HG02852 (cell line): ENCODE results near the gene GATA6.

Source experiments
- ATAC-seq: cut with Tn5 transposase; IDR thresholded peaks from one replicate; pipeline ENCODE4 v1.9.1; 2021; ENCODE audit warnings: mild to moderate bottlenecking, moderate library complexity; ENCODE audit not compliant: unreplicated experiment

Gene GATA6

DNA sequence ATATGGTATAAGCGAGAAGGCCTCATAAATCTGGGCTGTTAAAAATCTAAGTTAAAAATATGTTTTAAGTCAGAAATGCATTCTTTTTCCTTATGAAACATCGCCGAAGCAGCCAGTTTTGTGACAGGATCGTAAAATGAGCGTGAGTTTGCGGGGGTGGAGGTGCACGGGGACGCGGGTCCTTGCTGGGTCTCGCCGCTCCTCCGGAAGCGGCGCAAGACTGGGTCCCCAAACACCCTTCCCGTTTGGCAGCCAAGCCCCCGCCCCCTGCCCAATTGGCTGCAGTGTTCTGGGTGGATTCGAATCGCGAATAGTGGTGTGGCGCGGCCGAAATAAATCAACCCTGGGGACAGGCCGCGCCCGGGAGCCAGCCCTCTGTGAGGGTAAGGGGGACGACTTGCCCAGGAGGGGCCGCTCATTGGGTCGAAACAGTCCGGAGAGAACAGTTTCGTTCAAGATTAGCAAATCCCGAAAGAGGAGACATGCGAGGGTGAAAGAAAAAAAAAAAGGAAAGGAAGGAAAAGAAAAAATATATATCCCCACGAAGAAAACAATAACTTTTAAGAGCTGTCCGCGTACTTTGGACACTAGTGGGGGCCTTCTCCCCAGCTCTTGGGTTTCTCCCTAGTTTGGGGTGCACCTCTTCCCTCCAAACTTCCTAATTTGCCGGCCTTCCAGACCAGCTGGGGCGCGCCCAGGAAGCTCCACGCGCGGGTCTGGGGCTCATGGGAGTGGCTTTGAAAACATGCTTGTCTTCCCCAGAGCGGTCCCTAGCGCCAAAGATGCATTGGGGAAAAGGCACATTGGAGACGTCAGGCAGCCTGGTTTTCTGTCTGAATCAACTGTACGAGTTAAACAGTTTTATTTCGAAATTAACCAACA, 3.1 kb upstream of the GATA6 start:
- ATAC-seq, result no peak

DNA sequence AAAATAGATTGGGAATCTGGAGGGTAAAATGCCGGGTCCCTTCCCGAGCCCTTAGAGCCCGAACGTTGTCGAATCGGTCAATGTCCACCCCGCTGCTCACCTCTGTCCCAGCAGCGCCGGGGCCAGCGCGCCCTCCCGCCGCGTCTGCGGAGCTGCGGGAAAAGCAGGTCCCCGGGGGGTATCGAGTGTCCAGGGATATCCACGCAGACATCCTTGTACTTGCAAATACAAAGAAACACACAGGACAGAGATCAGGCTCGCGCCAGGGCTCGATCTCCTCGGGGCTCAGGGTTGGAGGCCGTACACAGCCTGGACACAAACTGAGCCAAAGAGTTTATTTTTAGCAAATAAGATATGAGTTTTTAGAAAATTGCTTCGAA, 2.3 kb upstream of the GATA6 start:
- no peak for ATAC-seq

DNA sequence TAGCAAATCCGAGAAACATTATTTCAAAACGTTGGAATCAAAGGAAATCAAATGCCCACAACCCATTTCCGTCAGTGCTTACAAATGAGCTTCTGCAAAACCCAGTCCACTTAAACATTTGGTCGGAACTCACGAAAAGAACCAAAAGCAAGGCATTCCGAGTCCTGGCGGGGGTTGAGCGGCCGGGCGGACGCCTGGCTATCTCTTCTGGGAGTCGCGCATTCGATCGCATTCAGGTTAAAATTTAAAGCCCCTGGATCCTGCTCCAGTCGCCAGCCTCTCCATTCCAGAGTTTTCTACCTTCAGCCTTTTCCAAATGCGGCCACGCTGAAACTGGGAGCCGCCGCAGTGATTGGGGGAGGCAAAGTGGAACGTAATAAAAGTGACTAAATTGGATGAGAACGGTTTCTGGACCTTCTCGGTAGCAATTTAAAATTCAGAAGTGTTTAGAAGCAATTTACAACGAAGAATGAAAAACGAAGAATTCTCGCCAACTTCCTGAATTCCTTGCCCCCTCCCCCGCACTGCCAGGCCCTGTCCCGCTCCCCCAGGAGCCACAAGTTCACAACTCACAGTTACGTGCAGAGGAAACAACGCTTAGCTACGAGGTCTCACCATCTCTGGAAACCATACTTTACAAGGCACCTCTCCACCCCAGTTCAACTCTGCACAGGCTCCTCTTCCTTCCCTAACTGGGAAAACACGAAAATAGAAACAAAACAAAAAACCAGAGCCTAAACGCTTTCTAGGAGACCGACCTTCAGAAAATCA, 1.7 kb upstream of the GATA6 start:
- ATAC-seq, result no peak

DNA sequence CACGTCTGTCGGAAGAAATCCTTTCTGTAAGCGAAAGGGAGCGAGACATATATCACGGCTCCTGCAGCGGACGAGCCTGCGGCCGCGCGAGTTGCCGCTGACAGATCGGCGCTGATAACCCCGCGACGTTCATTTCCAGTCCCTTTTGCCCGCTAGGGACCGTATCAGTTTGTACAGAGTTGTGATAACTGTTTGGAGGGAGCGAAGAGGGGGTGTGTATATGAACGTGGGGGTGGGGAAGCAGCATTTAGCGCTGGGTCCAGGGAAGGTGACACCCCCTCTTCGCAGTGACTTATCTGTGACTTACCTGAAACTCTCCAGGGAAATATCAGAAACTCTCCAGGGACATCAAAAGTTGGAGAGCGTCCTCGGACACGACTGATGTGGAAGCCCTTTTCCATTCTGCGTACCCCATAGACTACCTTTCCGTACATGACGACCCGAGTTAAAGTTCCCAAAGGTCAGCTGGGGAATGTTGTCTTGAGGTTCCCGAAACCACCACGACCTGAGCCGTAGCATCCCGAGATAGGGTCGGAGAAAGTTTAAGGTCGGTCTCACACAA, 948 bp upstream of the GATA6 start:
- no peak for ATAC-seq

DNA sequence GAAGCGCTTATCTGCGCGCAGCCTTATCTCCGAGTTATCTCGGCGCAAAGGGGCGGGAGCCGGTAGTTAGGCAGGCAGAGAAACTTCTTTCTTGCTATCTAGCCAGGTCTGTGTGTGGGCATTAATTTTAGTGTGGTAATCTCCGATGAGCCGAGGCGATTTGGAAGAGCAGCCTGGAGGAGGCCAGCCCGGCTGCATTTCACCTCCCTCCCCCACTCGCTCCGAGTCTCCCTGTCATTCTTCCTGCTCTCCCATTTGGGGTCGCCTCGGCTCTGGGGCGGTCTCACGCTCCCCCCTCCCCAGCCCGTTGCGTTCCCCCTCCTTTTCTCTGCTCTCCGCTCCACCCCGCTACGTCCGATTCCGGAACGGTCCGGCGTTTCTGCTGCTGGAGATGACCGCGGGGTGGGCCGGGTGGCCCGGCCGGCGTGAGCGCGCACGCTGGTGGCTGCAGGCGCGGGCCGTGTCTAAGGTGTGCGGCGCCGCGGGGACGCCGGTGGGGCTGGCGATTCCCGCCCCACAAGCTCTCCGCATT, 566 bp downstream of the GATA6 start:
- no peak for ATAC-seq

DNA sequence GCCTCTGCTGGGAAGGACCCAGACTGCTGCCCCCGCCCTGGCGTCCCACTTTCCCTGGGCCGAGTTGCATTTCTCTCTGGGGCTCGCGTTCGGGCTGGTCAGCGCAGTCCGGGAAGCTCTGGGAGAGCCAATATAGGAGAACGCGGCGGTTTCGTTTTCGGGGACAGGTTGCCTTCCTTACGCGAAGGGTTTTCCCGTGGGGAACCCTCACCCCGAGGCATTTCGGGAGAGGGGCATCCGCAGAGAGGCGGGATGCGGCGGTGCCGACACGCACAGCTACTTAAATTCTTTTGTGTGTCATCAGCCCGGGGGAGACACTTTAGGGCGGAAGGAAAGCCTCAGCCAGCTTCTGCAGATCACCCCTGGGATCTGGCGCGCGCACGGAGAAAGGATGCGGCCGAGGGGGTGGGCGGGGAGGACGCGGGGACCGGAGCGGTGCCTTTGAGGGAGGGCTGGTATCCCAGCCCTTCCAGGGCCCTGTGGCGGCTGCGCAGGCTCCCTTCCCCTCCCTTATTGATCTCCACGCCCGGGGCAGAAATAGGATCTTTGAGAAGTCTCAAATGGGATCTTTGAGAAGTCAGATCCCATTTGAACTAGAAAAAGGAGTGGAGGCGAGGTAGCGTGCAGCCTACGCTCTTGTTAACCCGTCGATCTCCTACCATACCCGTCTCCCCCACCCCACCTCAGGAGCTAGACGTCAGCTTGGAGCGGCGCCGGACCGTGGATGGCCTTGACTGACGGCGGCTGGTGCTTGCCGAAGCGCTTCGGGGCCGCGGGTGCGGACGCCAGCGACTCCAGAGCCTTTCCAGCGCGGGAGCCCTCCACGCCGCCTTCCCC, 1.2 kb downstream of the GATA6 start:
- no peak for ATAC-seq

DNA sequence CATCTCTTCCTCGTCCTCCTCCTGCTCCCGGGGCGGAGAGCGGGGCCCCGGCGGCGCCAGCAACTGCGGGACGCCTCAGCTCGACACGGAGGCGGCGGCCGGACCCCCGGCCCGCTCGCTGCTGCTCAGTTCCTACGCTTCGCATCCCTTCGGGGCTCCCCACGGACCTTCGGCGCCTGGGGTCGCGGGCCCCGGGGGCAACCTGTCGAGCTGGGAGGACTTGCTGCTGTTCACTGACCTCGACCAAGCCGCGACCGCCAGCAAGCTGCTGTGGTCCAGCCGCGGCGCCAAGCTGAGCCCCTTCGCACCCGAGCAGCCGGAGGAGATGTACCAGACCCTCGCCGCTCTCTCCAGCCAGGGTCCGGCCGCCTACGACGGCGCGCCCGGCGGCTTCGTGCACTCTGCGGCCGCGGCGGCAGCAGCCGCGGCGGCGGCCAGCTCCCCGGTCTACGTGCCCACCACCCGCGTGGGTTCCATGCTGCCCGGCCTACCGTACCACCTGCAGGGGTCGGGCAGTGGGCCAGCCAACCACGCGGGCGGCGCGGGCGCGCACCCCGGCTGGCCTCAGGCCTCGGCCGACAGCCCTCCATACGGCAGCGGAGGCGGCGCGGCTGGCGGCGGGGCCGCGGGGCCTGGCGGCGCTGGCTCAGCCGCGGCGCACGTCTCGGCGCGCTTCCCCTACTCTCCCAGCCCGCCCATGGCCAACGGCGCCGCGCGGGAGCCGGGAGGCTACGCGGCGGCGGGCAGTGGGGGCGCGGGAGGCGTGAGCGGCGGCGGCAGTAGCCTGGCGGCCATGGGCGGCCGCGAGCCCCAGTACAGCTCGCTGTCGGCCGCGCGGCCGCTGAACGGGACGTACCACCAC, 2.1 kb downstream of the GATA6 start:
- ATAC-seq, result no peak

DNA sequence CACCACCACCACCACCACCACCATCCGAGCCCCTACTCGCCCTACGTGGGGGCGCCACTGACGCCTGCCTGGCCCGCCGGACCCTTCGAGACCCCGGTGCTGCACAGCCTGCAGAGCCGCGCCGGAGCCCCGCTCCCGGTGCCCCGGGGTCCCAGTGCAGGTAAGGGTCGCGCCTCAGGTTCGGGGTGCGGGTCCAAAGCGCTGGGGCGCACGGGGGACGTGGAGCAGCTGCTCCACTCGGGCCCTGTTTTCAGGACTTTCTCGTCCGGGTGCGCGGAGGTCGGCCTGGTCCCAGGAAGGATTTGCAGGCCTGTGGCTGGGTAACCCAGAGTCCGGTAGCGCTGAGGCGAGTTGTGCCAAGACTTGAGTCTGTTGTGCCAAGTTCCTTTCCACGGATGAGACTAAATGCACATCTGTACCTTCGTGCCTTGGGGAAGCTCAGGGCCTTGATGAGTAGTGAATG, 2.8 kb downstream of the GATA6 start:
- ATAC-seq, result no peak

DNA sequence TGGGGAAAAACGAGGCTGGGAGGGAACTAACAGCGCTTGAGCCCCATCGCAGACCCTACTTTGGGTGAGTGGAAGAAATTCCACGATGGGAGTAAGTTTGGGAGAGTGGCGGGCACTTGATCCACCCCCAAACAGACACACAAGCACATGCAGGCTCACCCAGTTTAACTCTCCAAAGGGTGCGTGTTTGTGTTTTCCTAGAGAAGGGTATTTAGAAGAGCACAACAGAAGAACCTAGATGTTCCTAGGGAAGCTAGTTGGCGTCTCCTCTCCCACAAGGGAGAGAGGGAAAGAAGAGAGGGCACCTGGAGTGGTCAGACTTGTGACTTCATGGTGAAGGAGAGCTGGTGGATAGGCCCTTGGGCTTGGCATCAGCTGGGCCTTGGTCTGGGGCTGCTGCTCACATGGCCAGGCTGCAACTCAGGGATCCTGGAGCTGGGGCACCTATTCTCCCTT, 3.2 kb downstream of the GATA6 start:
- no peak for ATAC-seq

DNA sequence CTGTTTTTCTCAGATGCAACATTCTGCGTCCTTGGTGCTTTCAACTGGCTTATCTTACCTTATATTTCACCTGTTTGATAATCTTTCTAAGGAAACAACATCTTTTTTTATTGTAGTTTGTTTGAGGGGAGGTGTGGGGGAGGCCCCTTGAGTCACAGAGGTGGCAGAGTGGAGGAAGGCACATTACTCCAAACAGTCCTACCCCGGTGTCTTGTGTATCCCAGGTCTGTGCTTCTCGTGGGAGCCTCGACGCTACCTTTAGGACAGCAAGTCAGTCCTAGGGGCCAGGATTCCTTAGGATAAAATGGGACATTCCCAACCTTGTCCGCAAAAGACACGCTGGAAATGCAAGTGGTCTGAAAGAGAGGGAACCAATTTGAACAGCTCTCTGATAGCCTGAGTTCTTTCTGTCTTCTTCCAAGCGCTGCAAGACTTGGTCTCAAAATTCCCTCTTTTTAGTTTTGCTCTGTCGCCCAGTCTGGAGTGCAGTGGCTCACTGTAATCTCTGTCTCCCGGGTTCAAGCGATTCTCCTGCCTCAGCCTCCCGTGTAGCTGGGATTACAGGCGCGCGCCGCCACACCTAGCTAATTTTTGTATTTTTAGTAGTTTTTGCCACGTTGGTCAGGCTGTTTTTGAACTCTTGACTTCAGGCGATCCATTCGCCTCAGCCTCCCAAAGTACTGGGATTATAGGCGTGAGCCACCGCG, 4.0 kb downstream of the GATA6 start:
- ATAC-seq, result no peak

DNA sequence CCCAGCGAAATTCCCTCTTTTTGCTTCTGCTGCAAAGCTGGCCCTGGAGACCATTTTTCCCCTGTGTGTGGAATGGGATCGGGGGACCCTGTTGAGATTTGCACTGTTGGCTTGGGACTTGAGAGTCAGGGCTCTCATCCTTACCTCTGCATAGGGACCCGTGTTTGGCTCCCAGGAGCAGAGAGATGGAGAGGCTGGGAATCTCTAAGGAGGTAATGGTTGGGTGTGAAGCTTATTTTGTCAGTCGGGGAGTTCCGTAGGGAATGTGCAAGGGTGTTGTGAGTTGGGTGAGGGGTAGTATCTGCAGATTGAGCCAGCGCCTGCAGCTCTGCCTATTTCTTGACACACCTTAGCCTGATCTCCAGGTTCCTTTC, 4.5 kb downstream of the GATA6 start:
- no peak for ATAC-seq

DNA sequence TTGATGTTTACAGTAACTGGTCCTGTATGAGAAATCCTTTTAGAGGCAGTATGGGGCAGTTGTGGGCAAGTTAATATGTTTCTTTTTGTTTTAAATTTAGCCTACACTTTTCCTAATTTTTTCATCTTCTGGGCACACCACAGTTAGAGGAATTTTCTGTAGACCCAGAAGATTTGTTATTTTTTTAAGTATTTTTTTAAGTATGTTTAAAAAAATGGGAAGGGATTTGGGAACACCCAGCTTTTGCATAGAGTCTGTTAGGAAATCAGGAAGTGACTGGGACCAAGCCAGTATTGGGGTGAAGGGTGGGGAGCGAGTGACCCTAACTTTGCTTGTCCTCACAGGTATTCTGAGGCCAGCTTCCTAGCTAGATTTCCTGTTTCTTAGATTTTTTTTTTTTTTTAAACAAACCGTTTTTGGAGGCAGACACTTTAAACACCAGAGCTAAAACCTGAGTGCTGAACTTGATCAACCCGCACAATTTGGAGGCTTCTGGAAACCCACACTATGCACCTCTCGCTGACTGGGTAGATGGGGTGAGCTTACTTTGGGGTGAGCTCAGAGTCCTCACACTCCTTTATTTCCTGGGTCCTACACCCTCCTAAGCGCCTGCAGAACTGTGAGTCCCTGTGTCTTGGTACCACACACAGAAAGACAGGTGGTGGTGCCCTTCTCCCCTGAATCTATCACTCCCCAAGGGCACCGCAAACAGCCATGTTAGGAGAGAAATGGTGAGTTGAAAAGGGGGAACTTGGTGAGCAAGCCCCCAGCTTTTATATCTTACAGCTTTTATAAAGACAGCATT, 5.2 kb downstream of the GATA6 start:
- ATAC-seq, result no peak

DNA sequence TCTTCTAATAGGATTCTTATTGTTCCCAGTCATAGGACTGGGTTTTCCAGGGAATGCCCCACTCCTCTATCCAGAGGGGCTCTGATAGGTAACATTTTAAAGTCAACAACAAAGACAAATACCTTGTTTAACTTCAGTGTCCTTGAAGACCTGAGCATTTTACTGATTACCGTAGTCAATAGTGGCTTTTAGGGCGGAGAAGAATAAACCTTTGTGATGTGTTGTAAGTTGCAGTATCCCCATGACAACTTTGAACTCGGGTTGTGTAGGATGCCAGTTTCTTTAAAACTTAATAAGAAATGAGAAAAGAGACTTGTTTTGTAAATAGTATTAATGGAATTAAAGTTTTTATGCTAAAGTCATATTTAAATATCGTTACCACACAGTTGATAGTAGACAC, 6.0 kb downstream of the GATA6 start:
- no peak for ATAC-seq

DNA sequence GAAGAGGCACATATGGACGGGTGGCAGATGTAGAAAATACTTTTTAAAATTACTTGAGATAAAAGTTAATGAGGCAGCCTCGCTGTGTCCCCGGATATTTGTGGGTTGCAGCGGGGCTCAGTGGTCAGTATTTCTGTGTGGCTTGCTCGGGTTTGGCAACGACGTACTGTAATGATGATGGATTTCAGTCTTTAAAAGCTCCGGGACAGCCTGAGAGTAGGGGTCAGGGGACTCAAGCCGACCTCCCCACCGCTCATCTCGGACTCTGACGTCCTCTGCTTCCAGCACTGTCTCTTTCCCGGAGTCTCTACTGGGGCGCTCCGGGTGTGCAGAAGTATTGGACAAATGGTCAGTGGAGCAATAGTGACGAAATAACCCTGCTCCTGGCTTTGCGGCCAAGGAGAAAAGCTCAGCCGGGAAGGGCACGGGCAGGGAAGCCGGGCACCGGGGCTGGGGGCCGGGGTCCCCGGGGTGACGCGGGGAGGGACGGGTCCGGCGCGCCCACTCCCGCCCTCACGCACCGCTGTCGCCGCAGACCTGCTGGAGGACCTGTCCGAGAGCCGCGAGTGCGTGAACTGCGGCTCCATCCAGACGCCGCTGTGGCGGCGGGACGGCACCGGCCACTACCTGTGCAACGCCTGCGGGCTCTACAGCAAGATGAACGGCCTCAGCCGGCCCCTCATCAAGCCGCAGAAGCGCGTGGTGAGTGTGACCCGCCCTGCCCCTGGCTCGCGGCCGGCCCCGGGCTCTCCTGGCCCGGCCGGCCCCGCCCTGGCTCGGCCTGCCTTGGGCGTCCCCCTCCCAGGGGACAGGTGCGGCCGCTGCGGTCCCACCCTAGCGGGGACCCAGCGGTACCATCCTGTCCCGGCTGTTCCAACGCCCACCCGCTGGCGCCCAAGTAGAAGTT, 7.3 kb downstream of the GATA6 start:
- no peak for ATAC-seq

DNA sequence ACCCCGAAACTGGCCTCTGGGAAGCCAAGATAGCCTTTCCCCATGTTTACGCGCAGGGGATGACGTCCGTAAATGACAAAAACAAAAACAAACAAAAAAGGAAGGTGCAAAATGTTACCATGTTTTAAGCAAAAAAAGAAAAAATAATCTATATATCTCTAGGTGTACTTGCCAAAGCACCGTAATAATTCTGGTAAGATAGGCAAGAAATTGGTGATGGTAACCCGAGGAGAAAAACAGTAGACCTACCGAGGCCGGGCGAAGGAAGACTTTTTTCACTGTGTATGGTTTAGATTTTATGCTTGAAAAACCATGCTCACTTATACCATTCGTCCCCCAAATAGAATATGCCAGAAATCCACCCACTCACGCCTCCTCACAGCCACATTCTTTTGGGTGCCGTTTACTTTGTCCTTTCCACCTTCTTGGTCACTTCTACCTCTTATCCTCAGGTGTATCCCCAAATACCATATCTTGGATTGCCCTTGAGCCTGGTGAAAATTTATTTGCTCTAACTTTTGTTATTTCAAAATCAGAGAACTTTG, 8.0 kb downstream of the GATA6 start:
- no peak for ATAC-seq

DNA sequence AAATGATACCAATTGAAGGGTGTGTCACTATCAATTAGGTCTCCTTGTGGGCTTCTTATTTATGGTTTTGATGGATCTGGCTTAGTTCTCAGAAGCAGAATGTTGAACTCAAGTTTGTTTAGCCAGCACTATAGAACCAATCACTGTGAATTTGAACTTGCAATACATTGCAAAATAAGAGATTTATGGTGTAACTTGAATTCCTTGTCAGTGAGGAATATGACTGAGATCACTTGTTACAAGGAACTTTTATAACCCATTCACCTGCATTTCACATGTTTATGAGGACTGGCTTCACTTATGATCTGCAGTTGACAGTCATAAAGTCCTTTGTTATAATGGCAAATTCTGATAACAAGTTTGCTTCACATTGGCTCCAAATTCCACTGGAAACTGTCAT, 9.8 kb downstream of the GATA6 start:
- no peak for ATAC-seq

DNA sequence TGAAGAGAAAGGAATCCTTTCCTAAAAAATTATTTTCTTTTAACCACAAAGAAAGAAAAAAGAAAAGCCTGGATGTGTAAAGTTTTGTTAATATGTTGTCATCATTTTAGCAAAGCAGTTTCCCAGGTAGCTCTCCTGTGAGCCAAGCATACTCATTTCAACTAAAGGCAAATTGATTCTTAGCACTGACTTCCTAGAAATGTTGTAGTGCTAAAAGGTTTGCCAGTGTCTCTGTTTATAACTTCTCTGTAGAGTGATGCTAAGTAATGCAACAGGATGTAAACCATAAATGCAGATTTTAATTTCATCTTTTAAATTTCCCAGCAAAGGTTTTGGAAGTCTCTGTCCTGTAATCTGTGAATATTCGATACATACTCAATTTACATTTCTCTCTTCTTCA, 10.2 kb downstream of the GATA6 start:
- ATAC-seq, result no peak
